Neural cell (in vitro differentiated cells): ENCODE data around the gene ACTR3C. TPM values are rescaled to one million over a fixed set of nuclear protein-coding genes. Genes with fewer than 3 reads are reported as not detected.

Source experiments
- H2AFZ ChIP-seq: fragments of 200-600, 300-800 bp; sonication (generic), shearing (Covaris generic); 2 replicates; pipeline ENCODE4 v1.6.0; 2014; ENCODE audit warnings: low read depth, mild to moderate bottlenecking, antibody characterized with exemption, low read length, moderate library complexity
- H3F3A ChIP-seq: fragments of 200-600 bp; shearing (Covaris generic); 2 replicates; pipeline ENCODE4 v1.6.1; 2016; ENCODE audit warnings: mild to moderate bottlenecking, moderate library complexity, mixed read lengths, antibody characterized with exemption, low read length; ENCODE audit not compliant: insufficient read depth, poor library complexity, severe bottlenecking
- H3K27ac ChIP-seq: fragments of 200-600, 300-800 bp; sonication (generic), shearing (Covaris generic); 2 replicates; pipeline ENCODE4 v1.5.1; 2014; ENCODE audit warnings: mild to moderate bottlenecking, low read length, moderate library complexity
- H3K27me3 ChIP-seq: fragments of 300-800, 200-600 bp; sonication (generic), shearing (Covaris generic); 2 replicates; pipeline ENCODE4 v1.6.0; 2014; ENCODE audit warnings: mild to moderate bottlenecking, low read depth, low read length, moderate library complexity; ENCODE audit not compliant: insufficient read depth
- H3K36me3 ChIP-seq: fragments of 300-800, 200-600 bp; sonication (generic), shearing (Covaris generic); 2 replicates; pipeline ENCODE4 v1.5.1; 2014; ENCODE audit warnings: mild to moderate bottlenecking, antibody characterized with exemption, low read length, moderate library complexity; ENCODE audit not compliant: insufficient read depth
- H3K4me2 ChIP-seq: fragments of 300-800, 200-600 bp; sonication (generic), shearing (Covaris generic); 2 replicates; pipeline ENCODE4 v1.6.0; 2014; ENCODE audit warnings: mild to moderate bottlenecking, low read length
- H3K4me3 ChIP-seq: fragments of 300-800, 200-600 bp; sonication (generic), shearing (Covaris generic); 2 replicates; pipeline ENCODE4 v1.5.1; 2014; ENCODE audit warnings: mild to moderate bottlenecking, low read length, moderate library complexity
- H3K79me2 ChIP-seq: fragments of 200-600 bp; shearing (Covaris generic); replicated peaks from 2 replicates; pipeline ENCODE4 v1.6.0; 2014; ENCODE audit warnings: mild to moderate bottlenecking, low read length, moderate library complexity; ENCODE audit not compliant: insufficient read depth
- H3K9ac ChIP-seq: fragments of 300-800, 200-600 bp; sonication (generic), shearing (Covaris generic); 2 replicates; pipeline ENCODE4 v1.6.1; 2016; ENCODE audit warnings: mild to moderate bottlenecking, low read length, mixed read lengths
- H3K9me2 ChIP-seq: fragments of 200-600 bp; shearing (Covaris generic); 2 replicates; pipeline ENCODE4 v1.6.1; 2016; ENCODE audit warnings: mild to moderate bottlenecking, low read length, mixed read lengths; ENCODE audit not compliant: insufficient read depth
- H3K9me3 ChIP-seq: fragments of 200-600, 300-800 bp; sonication (generic), shearing (Covaris generic); 2 replicates; pipeline ENCODE4 v1.6.1; 2016; ENCODE audit warnings: mild to moderate bottlenecking, mixed run types, low read length, moderate library complexity, mixed read lengths
- H4K20me1 ChIP-seq: fragments of 200-600 bp; shearing (Covaris generic); 2 replicates; pipeline ENCODE4 v1.6.1; 2016; ENCODE audit warnings: mild to moderate bottlenecking, mixed run types; ENCODE audit not compliant: insufficient read depth
- CTCF ChIP-seq: fragments of 450-650 bp; IDR thresholded peaks from 2 replicates; pipeline ENCODE4 v1.5.1; 2014; ENCODE audit warnings: antibody characterized with exemption, mild to moderate bottlenecking, moderate library complexity; ENCODE audit not compliant: poor library complexity, severe bottlenecking
- EP300 ChIP-seq: fragments of 450-650 bp; conservative IDR thresholded peaks from 2 replicates; pipeline ENCODE4 v1.6.1; 2014; ENCODE audit warnings: antibody characterized with exemption, mild to moderate bottlenecking, moderate library complexity; ENCODE audit not compliant: poor library complexity, severe bottlenecking
- EZH2 ChIP-seq: fragments of 200-600, 300-800 bp; shearing (Covaris generic), sonication (generic); IDR thresholded peaks from 2 replicates; pipeline ENCODE4 v1.6.1; 2014; ENCODE audit warnings: antibody characterized with exemption, low read length, borderline replicate concordance, mild to moderate bottlenecking; ENCODE audit not compliant: insufficient read depth, poor library complexity, severe bottlenecking
- MXI1 ChIP-seq: fragments of 450-650 bp; conservative IDR thresholded peaks from 2 replicates; pipeline ENCODE4 v1.6.1; 2014; ENCODE audit warnings: antibody characterized with exemption, mild to moderate bottlenecking; ENCODE audit not compliant: poor library complexity, severe bottlenecking
- POLR2AphosphoS5 ChIP-seq: IDR thresholded peaks from 2 replicates; pipeline ENCODE4 v1.6.1; 2012
- RAD21 ChIP-seq: fragments of 450-650 bp; conservative IDR thresholded peaks from 2 replicates; pipeline ENCODE4 v1.6.1; 2014; ENCODE audit warnings: antibody characterized with exemption, mild to moderate bottlenecking, moderate library complexity
- REST ChIP-seq: IDR thresholded peaks from 2 replicates; pipeline ENCODE4 v1.6.1; 2012; ENCODE audit warnings: borderline replicate concordance
- SMC3 ChIP-seq: fragments of 450-650 bp; conservative IDR thresholded peaks from 2 replicates; pipeline ENCODE4 v1.6.1; 2014; ENCODE audit warnings: antibody characterized with exemption, mild to moderate bottlenecking, moderate library complexity; ENCODE audit not compliant: poor library complexity
- TAF1 ChIP-seq: IDR thresholded peaks from 2 replicates; pipeline ENCODE4 v1.6.1; 2012; ENCODE audit warnings: low read depth
- polyA plus RNA-seq: library from polyadenylated mRNA; depleted of rRNA; stranded (reverse); fragments of >200 nt; gene quantifications from 2 replicates; pipeline ENCODE4 v1.2.3, GENCODE V29; 2014

The ACTR3C gene
- polyA plus RNA-seq, 1 donor from 2014 or later = not detected

GRCh38 chr7:150365194-150365593 lies 41.8 kb upstream of the ACTR3C start:
- no peak for TF ChIP-seq EZH2
- TF ChIP-seq RAD21 = no peak
- TF ChIP-seq POLR2AphosphoS5 = no peak
- no peak for TF ChIP-seq MXI1
- no peak for TF ChIP-seq TAF1
- no peak for TF ChIP-seq CTCF
- no peak for TF ChIP-seq REST
- TF ChIP-seq SMC3 = no peak
- no peak for TF ChIP-seq EP300
- H3K27me3 ChIP-seq = no peaks in the 10 kb centered on the region
- no peak overlapping the region for H3K27ac ChIP-seq

DNA sequence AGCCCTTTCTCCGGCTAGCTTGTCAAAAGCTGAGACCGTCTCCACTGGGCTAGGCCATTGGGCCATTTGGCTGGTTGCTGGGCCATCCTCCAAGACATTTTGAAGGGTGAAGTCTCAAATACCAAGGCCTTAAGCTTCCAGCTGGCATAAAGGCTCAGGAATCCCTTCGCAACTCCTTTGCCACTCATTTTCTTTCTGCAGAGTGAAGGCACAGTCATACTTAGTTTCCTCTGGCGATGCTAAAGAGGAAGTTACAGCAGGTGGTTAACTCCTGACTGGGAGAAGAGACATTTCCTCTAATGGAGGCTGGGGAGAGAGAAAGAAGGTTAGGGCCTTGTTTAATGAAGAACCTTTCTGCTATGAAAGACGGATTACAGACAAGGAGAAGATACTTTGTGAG lies 40.5 kb upstream of the ACTR3C start:
- Histone ChIP-seq H3K9me3 (no peaks in the 10 kb centered on the region), H3K27ac (no peak overlapping the region), H2AFZ (no peak overlapping the region), H3K4me3 (no peak overlapping the region), H3F3A (no peaks in the 10 kb centered on the region), H4K20me1 (no peaks in the 10 kb centered on the region), H3K9ac (no peak overlapping the region), H3K9me2 (no peaks in the 10 kb centered on the region), H3K36me3 (no peaks in the 10 kb centered on the region), H3K79me2 (no peaks in the 10 kb centered on the region), H3K4me2 (no peak overlapping the region), H3K27me3 (no peaks in the 10 kb centered on the region)
- TF ChIP-seq EZH2 = no peak
- no peak for TF ChIP-seq EP300
- TF ChIP-seq TAF1 = no peak
- no peak for TF ChIP-seq RAD21
- no peak for TF ChIP-seq MXI1
- no peak for TF ChIP-seq SMC3
- no peak for TF ChIP-seq POLR2AphosphoS5
- no peak for TF ChIP-seq CTCF
- TF ChIP-seq REST = no peak

More at GRCh38 chr7:150365194-150365593, 41.8 kb upstream of the ACTR3C start:
- H3K36me3 ChIP-seq = no peaks in the 10 kb centered on the region
- no peak overlapping the region for H3K9ac ChIP-seq
- no peaks in the 10 kb centered on the region for H3K9me2 ChIP-seq
- H3K79me2 ChIP-seq = peaks cover 13% of the 10 kb centered on the region
- no peaks in the 10 kb centered on the region for H3K9me3 ChIP-seq
- H3K4me3 ChIP-seq = no peak overlapping the region
- H4K20me1 ChIP-seq = no peaks in the 10 kb centered on the region
- no peak overlapping the region for H3K4me2 ChIP-seq
- no peaks in the 10 kb centered on the region for H3F3A ChIP-seq
- no peak overlapping the region for H2AFZ ChIP-seq
